ENCODE data around the gene ACSM4. TPM values are rescaled to one million over a fixed set of nuclear protein-coding genes. Genes with fewer than 3 reads are reported as not detected.
"Not testable (repeated sequence)": the region's sequence is repeated elsewhere in the genome, so short reads cannot be mapped to it uniquely, and the experiment has no call there.

The ACSM4 gene, protein sequence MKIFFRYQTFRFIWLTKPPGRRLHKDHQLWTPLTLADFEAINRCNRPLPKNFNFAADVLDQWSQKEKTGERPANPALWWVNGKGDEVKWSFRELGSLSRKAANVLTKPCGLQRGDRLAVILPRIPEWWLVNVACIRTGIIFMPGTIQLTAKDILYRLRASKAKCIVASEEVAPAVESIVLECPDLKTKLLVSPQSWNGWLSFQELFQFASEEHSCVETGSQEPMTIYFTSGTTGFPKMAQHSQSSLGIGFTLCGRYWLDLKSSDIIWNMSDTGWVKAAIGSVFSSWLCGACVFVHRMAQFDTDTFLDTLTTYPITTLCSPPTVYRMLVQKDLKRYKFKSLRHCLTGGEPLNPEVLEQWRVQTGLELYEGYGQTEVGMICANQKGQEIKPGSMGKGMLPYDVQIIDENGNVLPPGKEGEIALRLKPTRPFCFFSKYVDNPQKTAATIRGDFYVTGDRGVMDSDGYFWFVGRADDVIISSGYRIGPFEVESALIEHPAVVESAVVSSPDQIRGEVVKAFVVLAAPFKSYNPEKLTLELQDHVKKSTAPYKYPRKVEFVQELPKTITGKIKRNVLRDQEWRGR
- total RNA-seq = not detected

DNA sequence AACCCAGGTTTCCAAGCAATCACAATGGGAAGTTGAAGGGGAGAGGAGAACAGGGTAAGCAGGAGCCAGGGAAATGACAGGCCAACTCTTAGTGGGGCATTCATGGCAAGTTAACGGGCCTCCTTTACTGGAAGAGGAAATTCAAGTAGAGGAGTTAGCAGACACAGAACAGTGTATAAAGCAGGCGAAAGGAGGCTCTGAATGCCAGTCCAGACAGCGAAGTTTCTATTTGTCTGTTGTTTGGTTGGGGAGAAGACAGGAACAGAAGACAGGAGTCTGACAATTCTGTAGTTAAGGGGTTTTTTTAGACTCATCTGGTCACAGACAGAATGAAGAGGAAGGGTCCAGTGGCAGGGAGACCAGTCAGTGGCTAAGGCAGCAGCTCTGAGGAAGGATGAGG lies at the start of gene ACSM4:
TSS of gene ACSM4 (plus strand) at position 301 of the 400 bp plus-strand sequence. CDS start 260 bp downstream, outside the sequence.
- DNase-seq (ENCODE audit: low spot score) = no peak

DNA sequence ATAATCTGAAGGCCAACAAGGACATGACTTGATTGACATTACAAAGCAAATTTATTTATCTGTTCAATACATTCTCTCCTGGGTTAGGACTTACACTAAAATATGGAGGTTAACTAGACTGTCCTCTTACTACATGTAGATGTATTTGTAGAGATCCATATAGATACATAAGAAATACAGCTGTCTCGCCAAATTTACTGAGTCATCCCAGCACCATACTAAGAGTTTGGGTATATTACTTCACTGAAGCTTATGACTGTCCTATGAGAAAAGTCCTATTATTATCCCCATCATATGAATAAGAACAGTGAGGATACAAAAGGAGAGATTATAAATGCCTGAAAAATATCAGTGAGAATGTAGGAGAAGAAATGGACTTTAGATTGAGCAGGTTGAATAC lies 44.8 kb upstream of the ACSM4 start:
- DNase-seq (ENCODE audit: low spot score) = no peak

DNA sequence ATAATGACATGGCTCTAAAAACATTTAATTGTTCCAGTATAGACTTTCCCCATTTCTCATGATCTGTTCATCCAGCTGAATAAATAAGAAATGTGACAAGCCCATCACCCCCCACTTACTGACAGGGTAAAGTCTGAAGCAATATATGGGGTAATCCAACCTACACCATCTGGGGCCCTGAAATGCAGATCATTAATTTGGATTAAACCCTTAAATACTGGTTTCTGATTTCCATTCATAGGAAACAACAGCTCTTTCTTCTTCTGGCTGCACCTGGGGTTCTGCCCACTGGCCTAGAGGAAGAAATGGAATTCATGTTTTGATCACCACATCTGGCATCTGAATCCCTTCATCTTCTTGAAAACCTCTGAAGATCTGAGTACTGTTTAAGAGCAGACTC lies 39.3 kb upstream of the ACSM4 start:
- no peak for DNase-seq (ENCODE audit: low spot score)

DNA sequence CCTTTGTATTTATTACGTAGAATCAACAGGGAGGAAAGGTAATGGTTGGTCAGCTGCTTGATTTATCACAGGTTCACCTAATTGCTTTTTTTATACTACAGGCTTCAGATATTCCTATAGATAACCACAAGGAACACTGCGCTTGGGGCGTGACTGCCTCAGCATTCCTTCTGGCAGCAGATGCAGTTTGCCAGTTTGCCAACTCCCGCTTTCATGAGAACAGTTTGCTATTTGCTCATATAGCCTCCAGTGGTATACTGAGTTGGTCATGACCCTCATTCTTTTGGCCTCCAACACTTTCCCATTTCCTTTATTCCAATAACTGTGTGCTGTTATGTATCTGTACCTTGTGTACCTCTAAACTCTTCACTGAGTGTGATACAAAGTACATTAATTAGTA lies 38.6 kb upstream of the ACSM4 start:
- DNase-seq (ENCODE audit: low spot score) = no peak

DNA sequence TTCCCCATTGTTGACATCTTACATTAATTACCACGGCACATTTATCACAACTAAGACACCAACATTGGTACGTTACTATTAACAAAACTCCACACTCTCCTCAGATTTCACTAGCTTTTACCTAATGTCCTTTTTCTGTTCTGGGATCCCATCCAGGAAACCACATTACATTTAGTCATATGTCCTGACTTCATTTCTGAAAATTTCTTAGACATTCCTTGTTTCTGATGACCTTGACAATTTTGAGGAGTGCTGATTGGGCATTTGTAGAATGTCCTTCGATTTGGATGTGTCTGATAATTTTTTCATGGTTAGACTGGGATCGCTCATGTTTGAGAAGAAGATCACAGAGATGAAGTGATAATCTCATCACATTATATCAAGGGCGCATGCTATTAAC lies 34.6 kb upstream of the ACSM4 start:
- DNase-seq (ENCODE audit: low spot score) = no peak

DNA sequence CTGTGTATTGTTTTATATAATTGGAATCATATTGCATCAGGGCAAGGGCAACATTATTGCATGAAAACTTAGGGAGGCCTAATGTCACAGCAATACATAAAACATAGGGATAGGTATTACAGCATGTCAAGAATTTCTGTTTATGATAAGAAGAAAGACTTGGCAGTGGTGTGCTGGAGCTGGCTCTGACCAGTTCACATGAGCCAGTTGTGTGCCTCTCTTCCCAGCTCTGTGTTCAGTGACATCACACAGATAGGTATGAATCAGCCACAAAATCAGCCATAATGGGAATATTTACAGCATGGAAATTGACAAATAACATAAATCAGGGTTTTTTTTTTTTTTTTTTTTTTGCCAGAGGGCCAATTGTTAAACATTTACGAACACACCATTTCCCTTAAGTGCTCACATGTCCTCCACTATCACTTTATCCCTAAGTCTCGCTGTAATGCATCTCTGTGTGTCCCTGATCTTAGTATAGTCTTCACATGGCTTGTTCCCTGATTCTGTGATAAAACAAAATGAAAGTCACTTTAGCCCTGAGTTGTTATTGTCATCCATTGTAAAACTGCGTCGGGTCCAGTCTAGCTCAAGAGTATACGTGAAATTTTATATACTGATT lies 31.9 kb upstream of the ACSM4 start:
- no peak for DNase-seq (ENCODE audit: low spot score)

DNA sequence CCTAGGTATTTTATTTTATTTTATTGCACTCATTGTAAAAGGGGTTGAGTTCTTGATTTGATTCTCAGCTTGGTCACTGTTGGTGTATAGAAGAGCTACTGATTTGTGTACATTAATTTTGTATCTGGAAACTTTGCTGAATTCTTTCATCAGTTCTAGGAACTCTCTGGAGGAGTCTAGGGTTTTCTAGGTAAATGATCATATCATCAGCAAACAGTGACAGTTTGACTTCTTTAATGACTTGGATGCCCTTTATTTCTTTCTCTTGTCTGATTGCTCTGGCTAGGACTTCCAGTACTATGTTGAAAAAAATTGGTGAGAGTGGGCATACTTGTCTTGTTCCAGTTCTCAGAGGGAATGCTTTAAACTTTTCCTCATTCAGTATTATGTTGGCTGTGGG lies 28.4 kb upstream of the ACSM4 start:
- DNase-seq (ENCODE audit: low spot score) = not testable (repeated sequence)

DNA sequence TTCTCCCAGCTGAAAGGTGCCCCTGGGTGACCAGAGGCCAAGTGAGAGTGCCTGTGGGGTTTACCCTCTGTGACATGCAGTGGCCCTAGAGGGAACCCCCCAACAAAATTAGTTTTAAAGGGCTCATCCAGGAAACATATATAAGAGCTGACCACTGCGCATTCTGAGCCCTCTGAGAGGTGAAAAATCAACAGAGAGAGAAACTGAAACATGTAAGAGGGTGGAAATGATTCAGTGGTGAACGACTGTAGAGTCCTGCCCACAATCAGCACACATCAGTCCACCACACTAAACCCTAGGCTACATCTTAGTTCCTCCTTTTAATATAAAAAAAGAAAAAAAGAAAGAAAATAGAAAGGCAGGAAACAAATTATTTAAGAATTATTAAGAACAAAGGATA lies 21.0 kb upstream of the ACSM4 start:
- no peak for DNase-seq (ENCODE audit: low spot score)

DNA sequence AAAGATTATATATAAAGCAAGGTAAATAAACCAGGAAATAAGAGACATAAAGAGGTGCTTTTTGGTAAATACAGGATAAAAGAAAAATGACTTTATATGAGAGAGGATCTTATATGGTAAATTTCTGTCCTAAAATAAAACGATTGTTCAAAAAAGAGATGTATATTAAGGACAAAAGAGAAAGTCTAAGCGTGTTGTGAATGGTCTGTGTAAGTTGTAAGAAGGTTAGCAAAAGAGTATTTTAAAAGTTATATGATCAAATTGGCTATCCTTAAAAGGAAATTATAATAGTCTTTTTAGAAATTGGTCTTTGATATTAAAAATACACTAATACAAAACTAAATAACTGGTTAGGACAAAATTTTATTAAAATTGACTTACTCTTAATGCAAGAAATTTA lies 14.1 kb upstream of the ACSM4 start:
- DNase-seq (ENCODE audit: low spot score) = no peak

DNA sequence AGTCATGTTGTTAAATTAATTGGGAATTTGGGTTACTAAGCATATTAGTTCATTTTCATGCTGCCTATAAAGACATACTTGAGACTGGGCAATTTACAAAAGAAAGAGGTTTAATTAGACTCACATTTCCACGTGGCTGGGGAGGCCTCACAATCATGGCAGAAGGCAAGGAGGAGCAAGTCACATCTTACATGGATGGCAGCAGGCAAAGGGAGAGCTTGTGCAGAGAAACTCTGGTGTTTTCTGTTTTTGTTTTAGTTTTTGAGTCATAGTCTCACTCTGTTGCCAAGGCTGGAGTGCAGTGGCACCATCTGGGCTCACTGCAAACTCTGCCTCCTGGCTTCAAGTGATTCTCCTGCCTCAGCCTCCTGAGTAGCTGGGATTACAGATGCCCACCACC lies 13.3 kb upstream of the ACSM4 start:
- DNase-seq (ENCODE audit: low spot score) = not testable (repeated sequence)

DNA sequence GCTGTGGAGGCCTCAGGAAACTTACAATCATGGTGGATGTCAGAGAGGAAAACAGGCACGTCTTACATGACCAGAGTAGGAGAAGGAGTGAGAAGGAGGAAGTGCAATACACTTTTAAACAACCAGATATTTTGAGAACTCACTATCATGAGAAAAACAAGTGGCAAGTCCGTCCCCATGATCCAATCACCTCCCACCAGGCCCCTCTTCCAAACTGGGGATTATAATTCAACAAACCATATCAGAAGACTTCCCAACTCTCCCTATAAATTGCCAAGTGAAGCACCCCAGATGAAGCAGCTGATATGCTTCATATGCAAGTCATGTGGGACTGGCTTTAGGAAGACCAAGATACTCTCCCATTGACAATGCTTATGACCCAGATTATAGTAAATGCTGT lies 11.6 kb upstream of the ACSM4 start:
- no peak for DNase-seq (ENCODE audit: low spot score)

DNA sequence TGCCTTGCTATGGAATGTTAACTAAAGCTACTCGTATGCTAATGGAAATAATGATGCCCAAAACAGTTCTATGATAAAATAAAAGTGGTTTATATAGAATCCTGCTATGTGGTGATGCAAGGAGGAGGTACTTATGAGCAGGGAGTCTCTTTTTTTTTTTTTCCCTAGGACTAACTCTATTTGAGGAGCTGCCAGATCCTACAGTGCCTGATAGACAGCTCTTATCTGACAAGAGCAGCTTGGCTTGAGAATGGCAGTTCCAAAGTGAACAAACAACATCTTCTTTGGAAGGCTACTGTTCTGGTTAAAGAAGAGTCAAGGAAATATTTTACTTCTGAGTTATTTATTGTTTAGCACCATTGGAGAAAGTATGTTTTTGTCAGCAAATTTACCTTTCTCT lies 10.2 kb upstream of the ACSM4 start:
- DNase-seq (ENCODE audit: low spot score) = no peak

DNA sequence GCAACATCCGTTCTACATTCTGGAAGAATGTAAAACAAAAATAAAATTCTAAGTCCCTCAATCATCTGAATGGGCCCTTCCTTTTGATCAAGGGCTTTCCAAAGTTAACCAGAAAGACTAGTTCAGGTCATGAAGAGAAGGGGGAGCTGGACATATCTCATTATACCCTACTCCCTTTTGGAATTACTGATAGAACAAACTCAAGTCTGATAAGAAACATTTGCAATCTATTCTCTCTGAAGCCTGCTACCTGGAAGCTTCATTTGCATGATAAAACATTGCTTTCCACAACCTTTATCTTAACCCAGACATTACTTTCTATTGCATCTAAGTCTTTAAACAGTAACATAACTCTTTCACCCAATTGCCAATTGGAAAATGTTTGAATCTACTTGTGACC lies 8.3 kb upstream of the ACSM4 start:
- no peak for DNase-seq (ENCODE audit: low spot score)

DNA sequence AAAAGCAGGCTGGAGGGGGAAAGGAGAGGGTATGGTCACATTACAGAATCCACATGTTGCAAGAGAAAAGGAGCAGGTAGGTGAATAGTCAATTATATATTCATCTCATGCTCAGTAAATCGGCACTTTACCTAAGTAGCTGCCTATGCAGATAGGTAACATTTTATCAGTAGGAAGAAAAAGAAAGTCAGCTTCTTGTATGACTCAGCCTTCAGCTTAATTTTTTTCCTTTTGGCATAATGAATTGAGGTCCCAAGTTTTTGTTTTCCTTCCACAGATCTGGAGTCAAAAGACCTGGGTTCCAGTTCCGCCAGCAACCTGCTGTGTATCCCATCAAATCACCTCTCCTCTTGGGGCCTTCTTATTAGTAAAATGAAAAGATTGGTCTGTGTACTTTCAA lies 6.0 kb upstream of the ACSM4 start:
- no peak for DNase-seq (ENCODE audit: low spot score)

DNA sequence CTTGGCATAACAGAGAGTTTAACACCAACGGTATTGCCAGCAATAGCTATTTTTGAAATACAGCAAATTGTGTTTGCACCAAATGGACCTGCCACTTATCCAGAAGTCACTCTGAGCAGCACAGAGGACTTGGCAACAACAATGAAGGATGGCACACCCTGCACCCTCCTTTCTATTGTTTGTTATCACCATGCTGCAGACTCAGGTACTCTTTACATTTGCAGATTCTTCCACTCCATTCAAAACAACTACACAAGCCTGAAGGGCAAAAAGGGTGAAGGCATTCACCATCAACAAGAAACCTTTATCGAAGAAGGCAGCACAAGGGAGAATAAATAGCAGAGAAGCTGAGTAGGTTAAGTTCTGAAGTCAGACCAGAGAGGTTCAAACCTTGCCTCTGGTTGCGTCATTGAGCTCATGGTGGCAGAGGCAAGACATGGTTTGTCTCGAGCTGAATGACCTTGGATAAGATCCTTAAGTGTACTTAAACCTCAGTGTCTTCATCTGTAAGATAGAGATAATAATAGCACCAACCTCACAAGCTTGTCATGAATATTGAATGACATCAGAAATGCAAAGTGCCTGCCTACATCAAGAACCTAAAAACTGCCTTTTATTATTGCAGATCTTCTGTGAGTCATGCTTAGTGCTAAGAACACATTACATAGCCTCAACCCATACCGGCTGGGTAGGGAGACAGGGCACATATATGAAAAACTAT lies 1.4 kb upstream of the ACSM4 start:
- DNase-seq (ENCODE audit: low spot score) = no peak

DNA sequence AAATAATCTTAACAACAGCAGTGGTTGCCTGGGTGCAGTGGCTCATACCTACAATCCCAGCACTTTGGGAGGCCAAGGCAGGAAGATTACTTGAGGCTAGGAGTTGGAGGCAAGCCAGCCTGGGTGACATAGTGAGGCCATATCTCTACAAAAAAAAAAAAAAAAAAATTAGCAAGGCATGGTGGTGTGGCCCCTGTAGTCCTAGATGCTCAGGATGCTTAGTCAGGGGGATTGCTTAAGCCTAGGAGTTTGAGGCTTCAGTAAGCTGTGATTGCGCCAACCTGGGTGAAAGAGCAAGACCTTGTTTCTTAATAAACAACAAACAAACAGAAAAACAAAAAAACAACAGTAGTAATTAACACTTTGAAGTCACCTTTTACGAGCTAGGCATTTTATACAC lies 642 bp upstream of the ACSM4 start:
- no peak for DNase-seq (ENCODE audit: low spot score)

DNA sequence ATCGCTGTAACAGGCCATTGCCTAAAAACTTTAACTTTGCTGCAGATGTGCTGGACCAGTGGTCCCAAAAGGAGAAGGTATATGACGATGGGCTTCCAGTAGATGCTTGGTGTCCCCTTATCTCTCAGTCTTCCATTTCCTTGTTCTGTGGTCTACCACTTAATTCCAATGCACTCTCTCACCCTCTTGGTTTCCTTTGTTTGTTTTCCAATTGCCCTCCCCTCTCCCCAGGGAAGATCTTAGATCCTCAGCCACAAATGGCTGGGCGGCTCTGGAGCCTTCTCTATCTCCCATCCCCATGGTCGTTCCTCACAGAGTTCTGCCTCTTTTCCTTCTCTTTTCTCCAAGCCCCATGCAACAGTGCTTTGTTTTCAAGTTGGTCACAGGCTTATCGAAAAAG lies 584 bp downstream of the ACSM4 start:
- no peak for DNase-seq (ENCODE audit: low spot score)

DNA sequence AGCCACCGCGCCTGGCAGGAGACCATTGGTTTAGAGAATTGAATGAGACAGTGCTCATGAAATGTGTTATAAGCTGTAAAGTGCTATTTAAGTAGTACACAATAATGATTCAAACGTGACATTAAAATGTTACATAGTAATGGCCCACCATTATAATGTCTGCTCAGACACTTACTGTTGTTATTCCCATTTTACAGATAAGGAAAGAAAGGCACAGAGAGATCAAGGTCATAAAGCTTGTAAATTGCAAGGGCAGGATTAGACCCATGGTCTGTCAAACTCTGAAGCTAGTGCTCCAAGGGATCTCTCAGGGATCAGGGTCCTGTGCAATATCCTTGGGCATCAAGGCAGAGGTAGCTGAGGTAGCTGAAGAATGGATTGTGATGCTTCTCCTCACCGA lies 6.2 kb downstream of the ACSM4 start:
- no peak for DNase-seq (ENCODE audit: low spot score)

DNA sequence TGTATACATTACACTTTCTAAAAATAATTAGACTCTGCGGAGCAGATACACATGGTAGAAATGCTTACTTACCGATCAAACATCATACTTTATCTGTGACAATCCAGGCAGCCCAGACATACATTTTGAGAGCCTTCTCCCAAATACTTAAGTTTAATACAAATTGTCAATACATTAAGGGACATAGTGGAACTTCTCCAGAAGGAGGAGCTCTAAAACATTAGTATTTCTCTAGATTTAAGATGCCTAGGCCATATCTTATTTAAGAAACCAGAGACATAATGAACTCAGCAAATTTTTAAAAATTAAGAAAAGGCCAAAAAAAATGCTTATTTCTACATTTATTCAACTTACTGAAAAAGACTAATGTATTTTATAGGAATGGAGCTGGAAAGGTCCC lies 16.1 kb downstream of the ACSM4 start:
- no peak for DNase-seq (ENCODE audit: low spot score)

DNA sequence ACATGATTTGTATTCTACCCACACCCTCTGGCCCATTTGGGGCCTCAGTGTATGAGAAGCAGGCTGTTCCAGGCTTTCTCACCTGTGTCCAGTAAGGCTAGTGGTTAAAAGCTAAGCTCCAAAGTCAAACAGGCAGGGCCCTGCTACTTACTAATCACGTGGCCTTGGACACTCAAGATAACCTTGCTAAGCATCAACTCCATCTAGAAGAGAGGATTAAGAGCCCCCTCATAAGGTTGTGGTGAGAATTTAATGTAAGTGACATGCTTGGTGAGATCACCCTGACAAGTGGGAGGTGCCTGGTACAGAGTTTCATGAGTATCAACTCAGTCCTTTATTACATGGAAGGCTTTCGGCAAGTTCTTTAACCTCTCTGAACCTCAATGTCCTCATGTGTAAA lies 17.8 kb downstream of the ACSM4 start:
- no peak for DNase-seq (ENCODE audit: low spot score)

DNA sequence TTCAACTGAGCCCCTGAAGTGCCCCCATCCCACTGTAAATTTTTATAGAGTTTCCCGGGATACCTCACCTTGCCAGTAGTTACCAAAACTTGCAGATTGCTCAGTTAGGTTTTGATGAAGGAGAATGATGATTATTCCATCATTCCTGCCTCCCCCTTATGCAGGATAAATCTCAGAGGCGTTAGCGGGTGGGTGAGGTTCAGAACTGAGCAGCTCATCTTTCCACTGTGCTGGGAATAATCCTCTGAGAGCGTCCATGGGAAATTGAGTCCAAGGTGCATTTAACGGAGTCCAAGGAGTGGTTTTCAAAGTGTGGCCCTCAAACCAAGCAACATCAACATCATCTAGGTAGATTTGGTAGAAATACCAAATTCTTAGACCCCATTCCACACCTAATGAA lies 18.7 kb downstream of the ACSM4 start:
- DNase-seq (ENCODE audit: low spot score) = no peak

DNA sequence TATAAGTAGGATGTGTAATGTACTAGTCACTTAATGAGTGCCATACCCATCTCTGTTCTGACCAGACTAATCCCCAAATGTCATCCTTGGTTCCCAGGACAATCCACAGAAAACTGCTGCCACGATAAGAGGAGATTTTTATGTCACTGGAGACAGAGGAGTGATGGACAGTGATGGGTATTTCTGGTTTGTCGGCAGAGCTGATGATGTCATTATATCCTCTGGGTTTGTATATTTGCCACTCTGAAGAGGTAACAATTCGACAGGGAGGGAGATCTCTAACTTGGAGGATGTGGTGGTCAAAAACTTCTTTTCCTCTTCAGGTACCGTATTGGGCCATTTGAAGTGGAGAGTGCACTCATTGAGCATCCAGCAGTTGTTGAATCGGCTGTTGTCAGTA lies 20.3 kb downstream of the ACSM4 start:
- DNase-seq (ENCODE audit: low spot score) = no peak

DNA sequence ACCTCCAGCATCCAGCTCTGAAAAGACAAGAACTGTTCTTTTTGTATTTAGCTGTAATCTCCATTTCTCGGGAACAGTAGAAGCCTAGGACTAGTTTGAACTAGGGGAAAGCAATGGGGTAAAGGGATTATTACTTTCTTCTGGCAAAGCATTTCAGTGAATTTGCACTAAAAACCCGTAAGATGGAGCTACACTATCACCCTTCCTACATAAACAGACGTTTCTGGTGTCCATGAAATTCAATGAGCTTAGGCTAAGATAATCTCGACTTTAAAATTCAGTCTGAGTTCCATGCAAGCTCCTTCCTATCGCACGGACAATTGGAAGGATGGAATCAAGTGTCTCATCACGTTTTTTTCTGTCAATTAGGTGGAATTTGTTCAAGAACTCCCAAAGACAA lies 24.0 kb downstream of the ACSM4 start:
- DNase-seq (ENCODE audit: low spot score) = no peak
